Measurements from ENCODE around the gene IFRD1. TPM values are rescaled to one million over a fixed set of nuclear protein-coding genes. Genes with fewer than 3 reads are reported as not detected.

IFRD1 gene
- total RNA-seq, 2 experiments from 2014 or later = 45.3 to 46.4 TPM

DNA sequence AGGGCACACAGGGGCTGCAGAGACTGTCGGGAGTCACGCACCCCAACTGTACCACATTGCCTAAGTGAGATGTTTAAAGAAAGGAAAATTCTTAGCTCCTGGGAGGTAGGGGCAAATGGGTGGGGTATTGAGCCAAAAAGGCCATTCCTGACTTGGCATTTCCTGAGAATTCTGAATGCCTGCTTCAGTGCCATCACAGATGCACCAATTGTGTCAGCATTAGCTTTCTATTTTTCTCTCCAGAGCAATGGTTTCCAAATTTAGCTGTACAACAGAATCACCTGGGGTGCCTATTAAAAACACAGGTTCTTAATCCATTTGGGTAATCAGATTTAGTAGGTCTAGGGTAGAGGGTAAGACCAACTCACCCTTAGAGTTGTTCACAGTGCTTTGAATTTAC, 73.6 kb downstream of the IFRD1 start:
- Mint-ChIP-seq H3K27me3 (peaks cover 29% of the 10 kb centered on the region), H3K27ac (no peak overlapping the region), H3K36me3 (no peaks in the 10 kb centered on the region), H3K9me3 (ENCODE audit: low read depth) (no peaks in the 10 kb centered on the region), H3K4me3 (no peak overlapping the region), H3K4me1 (no peaks in the 10 kb centered on the region)
- DNase-seq = no peak
- ATAC-seq = no peak
- CTCF ChIA-PET = no interaction called here

Other genes with a start within 250 kb of the IFRD1 start
- under 1 TPM; 0.64 to 0.87 TPM for gene DOCK4, start 244.1 kb upstream of the IFRD1 start, total RNA-seq
- 10 to 100 TPM; 15.8 to 16.4 TPM for gene ZNF277, start 243.8 kb upstream of the IFRD1 start, total RNA-seq
- gene LSMEM1, start 30.5 kb downstream of the IFRD1 start, total RNA-seq = under 1 TPM; 0.47 to 0.70 TPM

Measured in activated CD8-positive, alpha-beta memory T cell treated with anti-CD3 and anti-CD28 coated beads, Interleukin-2, amount 10 ng/mL, durations not matched to agents 7 days and 5 days (primary cell).